Measurements from ENCODE around the gene PLPP7.
"Not testable (repeated sequence)": the region's sequence is repeated elsewhere in the genome, so short reads cannot be mapped to it uniquely, and the experiment has no call there.

The PLPP7 gene

DNA sequence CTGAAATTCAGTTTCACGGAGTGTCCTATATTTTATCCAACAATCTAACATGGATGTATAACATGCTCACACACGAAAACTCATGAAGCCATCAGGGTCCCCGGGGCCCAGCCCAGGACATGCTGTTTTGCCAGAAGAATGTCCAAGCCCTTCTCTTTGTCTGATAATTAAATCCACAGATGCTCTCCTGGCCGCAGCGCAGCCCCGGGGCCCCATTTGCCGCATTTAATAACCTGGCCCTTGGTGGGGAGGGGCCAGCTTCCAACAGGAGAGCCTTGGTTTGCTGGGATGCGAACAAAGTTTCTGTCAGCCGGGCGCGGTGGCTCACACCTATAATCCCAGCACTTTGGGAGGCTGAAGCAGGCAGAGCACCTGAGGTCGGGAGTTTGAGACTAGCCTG lies 30.0 kb downstream of the PLPP7 start:
- no peak overlapping the region for H3K27ac ChIP-seq
- no peak for TF ChIP-seq CTCF (conservative IDR thresholded peaks at IDR 0.05)

GRCh38 chr9:131320031-131320685 lies 30.6 kb downstream of the PLPP7 start:
- TF ChIP-seq CTCF (conservative IDR thresholded peaks at IDR 0.05): no peak
- no peak overlapping the region for H3K27ac ChIP-seq

GRCh38 chr9:131323629-131324028 lies 34.1 kb downstream of the PLPP7 start:
- no peak overlapping the region for H3K27ac ChIP-seq
- TF ChIP-seq CTCF (conservative IDR thresholded peaks at IDR 0.05): no peak

DNA sequence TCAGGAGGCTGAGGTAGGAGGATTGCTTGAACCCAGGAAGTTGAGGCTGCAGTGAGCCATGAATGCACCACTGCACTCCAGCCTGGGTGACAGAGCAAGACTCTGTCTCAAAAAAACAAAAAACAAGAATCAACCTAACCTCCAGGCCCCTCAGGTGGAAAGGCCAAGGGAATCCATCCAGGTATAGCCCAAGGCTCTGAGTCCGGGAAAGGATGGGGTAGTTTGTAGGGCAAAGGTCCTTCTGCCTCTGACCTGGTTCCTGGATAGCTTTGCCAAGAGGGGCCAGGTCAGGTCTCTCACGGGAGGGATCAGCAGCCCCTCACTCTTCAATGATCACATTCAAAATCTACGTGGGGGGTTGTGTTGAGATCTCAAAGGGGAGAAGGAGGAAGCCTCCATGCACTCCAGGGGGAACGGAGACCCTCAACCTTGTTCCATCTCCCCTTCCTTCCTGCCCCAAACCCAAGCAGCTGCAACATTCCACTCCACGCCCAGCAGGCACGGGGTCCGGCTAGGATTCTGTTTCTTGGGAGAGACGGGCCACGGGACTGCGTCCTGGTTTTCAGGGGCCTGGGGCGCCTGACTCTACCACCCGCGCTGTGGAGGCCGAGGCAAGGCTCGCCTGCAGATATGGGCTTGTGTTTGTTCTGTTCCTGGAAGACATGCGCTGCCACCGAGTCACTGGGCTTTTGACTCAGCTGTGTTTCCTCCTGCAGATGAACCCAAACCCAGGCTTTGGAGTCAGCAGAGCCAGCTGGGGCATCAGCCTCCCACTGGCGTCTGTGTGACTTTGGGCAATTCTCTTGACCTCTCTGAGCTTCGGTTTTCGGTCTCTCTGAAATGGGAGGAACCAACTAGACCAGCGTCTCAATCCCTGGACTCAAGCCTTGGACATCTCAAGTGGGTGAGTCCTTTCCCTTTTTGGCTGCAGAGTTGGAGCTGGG lies 35.5 kb downstream of the PLPP7 start:
- no peak for TF ChIP-seq CTCF (conservative IDR thresholded peaks at IDR 0.05)
- no peak overlapping the region for H3K27ac ChIP-seq

DNA sequence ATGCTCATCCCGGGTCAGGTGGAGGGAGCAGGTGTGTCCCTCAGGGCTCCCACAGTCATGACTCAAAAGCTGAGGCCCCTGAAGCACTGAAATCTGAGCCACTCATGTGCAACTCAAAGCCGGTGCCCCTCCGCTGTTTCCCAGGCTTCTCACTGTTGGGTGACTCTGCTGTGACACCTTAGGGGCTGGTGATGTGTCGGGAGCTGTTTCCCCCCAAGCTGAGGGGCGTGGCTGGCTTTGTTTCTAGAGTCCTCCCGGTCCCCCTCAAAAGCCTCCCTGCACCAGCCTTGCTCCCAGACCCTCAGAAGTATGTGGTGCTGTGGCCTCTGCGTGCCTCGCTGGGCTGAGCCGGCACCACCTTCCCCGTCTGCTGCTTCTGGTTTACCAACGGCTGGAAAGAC lies 39.7 kb downstream of the PLPP7 start:
- TF ChIP-seq CTCF (conservative IDR thresholded peaks at IDR 0.05): no peak
- H3K27ac ChIP-seq: no peak overlapping the region

DNA sequence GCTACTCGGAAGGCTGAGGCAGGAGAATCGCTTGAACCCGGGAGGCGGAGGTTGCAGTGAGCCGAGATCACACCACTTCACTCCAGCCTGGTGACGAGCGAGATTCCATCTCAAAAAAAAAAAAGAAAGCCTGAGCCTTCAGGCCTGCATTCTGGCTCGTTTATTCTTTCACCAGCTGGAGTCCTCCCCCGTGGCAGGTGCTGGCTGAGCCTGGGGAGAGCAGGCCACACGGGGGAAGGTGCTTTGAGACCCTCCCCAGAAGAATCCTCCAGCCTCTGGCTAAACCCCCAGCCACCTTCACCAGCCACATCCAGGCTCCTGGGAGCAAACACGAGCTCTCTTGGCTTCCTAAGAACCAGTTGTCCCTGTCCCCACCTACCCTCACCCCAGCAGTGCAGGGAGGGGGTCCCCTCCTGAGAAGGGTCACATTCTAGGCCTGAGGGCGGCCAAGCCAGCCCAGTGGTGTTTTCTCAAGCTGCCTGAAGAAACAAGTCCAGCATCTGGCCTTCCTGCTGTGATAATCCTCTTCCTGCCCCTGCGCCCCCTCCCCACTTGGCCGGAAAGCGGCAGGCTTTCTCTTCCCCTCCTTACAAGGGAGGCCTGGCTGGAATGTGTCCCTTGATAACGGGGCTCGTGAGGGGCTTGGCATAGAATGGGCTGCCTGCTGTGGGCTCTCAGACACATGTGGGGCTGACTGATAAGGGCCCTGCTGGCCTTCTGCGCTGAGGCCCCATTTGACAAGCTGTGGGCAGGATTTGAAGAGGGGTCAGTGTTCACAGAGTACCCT lies 41.5 kb downstream of the PLPP7 start:
- no peak overlapping the region for H3K27ac ChIP-seq
- TF ChIP-seq CTCF (conservative IDR thresholded peaks at IDR 0.05): no peak

- H3K27ac ChIP-seq: not testable (repeated sequence)
Measured at GRCh38 chr9:131331996-131332395, 42.5 kb downstream of the PLPP7 start.
